Measurements from ENCODE around the gene CFAP70. TPM values are rescaled to one million over a fixed set of nuclear protein-coding genes. Genes with fewer than 3 reads are reported as not detected.
"Not testable (repeated sequence)": the region's sequence is repeated elsewhere in the genome, so short reads cannot be mapped to it uniquely, and the experiment has no call there.

The CFAP70 gene
- total and polyA plus RNA-seq, 2 donors, result 1.7 to 14.3 TPM

GRCh38 chr10:73323582-73323981, 35.1 kb downstream of the CFAP70 start:
- not testable (repeated sequence) for H3K4me3 ChIP-seq (ENCODE audit: low read length in 2 of 2); H3K4me1 ChIP-seq (ENCODE audit: control insufficient read depth in 2 of 2, insufficient read depth in 2 of 2, low read length in 2 of 2); H3K27ac ChIP-seq (ENCODE audit: low read depth in 1 of 2, low read length in 1 of 2); DNase-seq (ENCODE audit: low read depth in 6 of 9, low spot score in 9 of 9); H3K27me3 ChIP-seq (ENCODE audit: control insufficient read depth in 2 of 2, insufficient read depth in 1 of 2, low read length in 1 of 2); H3K36me3 ChIP-seq (ENCODE audit: control insufficient read depth in 2 of 2, insufficient read depth in 2 of 2, low read length in 1 of 2); H3K9me3 ChIP-seq (ENCODE audit: control insufficient read depth in 2 of 2, insufficient read depth in 1 of 2, low read length in 1 of 2)
- 98% methylated on average over 5 of the region's 5 CpGs for WGBS

- DNase-seq (ENCODE audit: low read depth in 6 of 9, low spot score in 9 of 9), result no peak
- Histone ChIP-seq H3K27me3 (ENCODE audit: control insufficient read depth in 2 of 2, insufficient read depth in 1 of 2, low read length in 1 of 2) (no peaks in the 10 kb centered on the region), H3K36me3 (ENCODE audit: control insufficient read depth in 2 of 2, insufficient read depth in 2 of 2, low read length in 1 of 2) (no peaks in the 10 kb centered on the region), H3K27ac (ENCODE audit: low read depth in 1 of 2, low read length in 1 of 2) (no peak overlapping the region), H3K9me3 (ENCODE audit: control insufficient read depth in 2 of 2, insufficient read depth in 1 of 2, low read length in 1 of 2) (no peaks in the 10 kb centered on the region), H3K4me3 (ENCODE audit: low read length in 2 of 2) (no peak overlapping the region), H3K4me1 (ENCODE audit: control insufficient read depth in 2 of 2, insufficient read depth in 2 of 2, low read length in 2 of 2) (no peaks in the 10 kb centered on the region)
Measured at GRCh38 chr10:73310475-73310874, 48.2 kb downstream of the CFAP70 start.

GRCh38 chr10:73307203-73307800, 51.4 kb downstream of the CFAP70 start:
- no peak for DNase-seq (ENCODE audit: low read depth in 6 of 9, low spot score in 9 of 9)
- no peak overlapping the region for H3K27ac ChIP-seq (ENCODE audit: low read depth in 1 of 2, low read length in 1 of 2)
- H3K36me3 ChIP-seq (ENCODE audit: control insufficient read depth in 2 of 2, insufficient read depth in 2 of 2, low read length in 1 of 2), result no peaks in the 10 kb centered on the region
- H3K9me3 ChIP-seq (ENCODE audit: control insufficient read depth in 2 of 2, insufficient read depth in 1 of 2, low read length in 1 of 2), result no peaks in the 10 kb centered on the region
- H3K4me3 ChIP-seq (ENCODE audit: low read length in 2 of 2), result no peak overlapping the region
- H3K4me1 ChIP-seq (ENCODE audit: control insufficient read depth in 2 of 2, insufficient read depth in 2 of 2, low read length in 2 of 2), result no peaks in the 10 kb centered on the region
- H3K27me3 ChIP-seq (ENCODE audit: control insufficient read depth in 2 of 2, insufficient read depth in 1 of 2, low read length in 1 of 2), result no peaks in the 10 kb centered on the region

- no peaks in the 10 kb centered on the region for H3K27me3 ChIP-seq (ENCODE audit: control insufficient read depth in 2 of 2, insufficient read depth in 1 of 2, low read length in 1 of 2)
- no peak overlapping the region for H3K27ac ChIP-seq (ENCODE audit: low read depth in 1 of 2, low read length in 1 of 2)
- H3K4me1 ChIP-seq (ENCODE audit: control insufficient read depth in 2 of 2, insufficient read depth in 2 of 2, low read length in 2 of 2), result no peaks in the 10 kb centered on the region
- no peaks in the 10 kb centered on the region for H3K9me3 ChIP-seq (ENCODE audit: control insufficient read depth in 2 of 2, insufficient read depth in 1 of 2, low read length in 1 of 2)
- no peaks in the 10 kb centered on the region for H3K36me3 ChIP-seq (ENCODE audit: control insufficient read depth in 2 of 2, insufficient read depth in 2 of 2, low read length in 1 of 2)
- DNase-seq (ENCODE audit: low read depth in 6 of 9, low spot score in 9 of 9), result no peak
- H3K4me3 ChIP-seq (ENCODE audit: low read length in 2 of 2), result no peak overlapping the region
Measured at GRCh38 chr10:73306171-73306708, 52.4 kb downstream of the CFAP70 start.

GRCh38 chr10:73296946-73297345, 61.7 kb downstream of the CFAP70 start:
- WGBS, result 89% methylated on average over 3 of the region's 3 CpGs
- no peak overlapping the region for H3K27ac ChIP-seq (ENCODE audit: low read depth in 1 of 2, low read length in 1 of 2)
- no peaks in the 10 kb centered on the region for H3K27me3 ChIP-seq (ENCODE audit: control insufficient read depth in 2 of 2, insufficient read depth in 1 of 2, low read length in 1 of 2)
- no peaks in the 10 kb centered on the region for H3K9me3 ChIP-seq (ENCODE audit: control insufficient read depth in 2 of 2, insufficient read depth in 1 of 2, low read length in 1 of 2)
- H3K4me3 ChIP-seq (ENCODE audit: low read length in 2 of 2), result no peak overlapping the region
- no peaks in the 10 kb centered on the region for H3K4me1 ChIP-seq (ENCODE audit: control insufficient read depth in 2 of 2, insufficient read depth in 2 of 2, low read length in 2 of 2)
- H3K36me3 ChIP-seq (ENCODE audit: control insufficient read depth in 2 of 2, insufficient read depth in 2 of 2, low read length in 1 of 2), result no peaks in the 10 kb centered on the region
- DNase-seq (ENCODE audit: low read depth in 6 of 9, low spot score in 9 of 9), result no peak

- 93% methylated on average over 3 of the region's 3 CpGs for WGBS
- no peak overlapping the region for H3K4me3 ChIP-seq (ENCODE audit: low read length in 2 of 2)
- H3K36me3 ChIP-seq (ENCODE audit: control insufficient read depth in 2 of 2, insufficient read depth in 2 of 2, low read length in 1 of 2), result no peaks in the 10 kb centered on the region
- no peaks in the 10 kb centered on the region for H3K27me3 ChIP-seq (ENCODE audit: control insufficient read depth in 2 of 2, insufficient read depth in 1 of 2, low read length in 1 of 2)
- H3K9me3 ChIP-seq (ENCODE audit: control insufficient read depth in 2 of 2, insufficient read depth in 1 of 2, low read length in 1 of 2), result no peaks in the 10 kb centered on the region
- no peaks in the 10 kb centered on the region for H3K4me1 ChIP-seq (ENCODE audit: control insufficient read depth in 2 of 2, insufficient read depth in 2 of 2, low read length in 2 of 2)
- DNase-seq (ENCODE audit: low read depth in 6 of 9, low spot score in 9 of 9), result no peak
- H3K27ac ChIP-seq (ENCODE audit: low read depth in 1 of 2, low read length in 1 of 2), result no peak overlapping the region
Measured at GRCh38 chr10:73293461-73293860, 65.2 kb downstream of the CFAP70 start.

- H3K4me1 ChIP-seq (ENCODE audit: control insufficient read depth in 2 of 2, insufficient read depth in 2 of 2, low read length in 2 of 2), result no peaks in the 10 kb centered on the region
- 100% methylated on average over 1 of the region's 1 CpG for WGBS
Measured at GRCh38 chr10:73289958-73290357, 68.7 kb downstream of the CFAP70 start.

GRCh38 chr10:73287441-73287840, 71.2 kb downstream of the CFAP70 start:
- H3K36me3 ChIP-seq (ENCODE audit: control insufficient read depth in 2 of 2, insufficient read depth in 2 of 2, low read length in 1 of 2), result no peaks in the 10 kb centered on the region
- no peaks in the 10 kb centered on the region for H3K27me3 ChIP-seq (ENCODE audit: control insufficient read depth in 2 of 2, insufficient read depth in 1 of 2, low read length in 1 of 2)
- H3K27ac ChIP-seq (ENCODE audit: low read depth in 1 of 2, low read length in 1 of 2), result no peak overlapping the region
- H3K4me3 ChIP-seq (ENCODE audit: low read length in 2 of 2), result no peak overlapping the region
- 98% methylated on average over 1 of the region's 1 CpG for WGBS
- peak in 1 of 9 donors; percentile 4 for DNase-seq (ENCODE audit: low read depth in 6 of 9, low spot score in 9 of 9)
- H3K4me1 ChIP-seq (ENCODE audit: control insufficient read depth in 2 of 2, insufficient read depth in 2 of 2, low read length in 2 of 2), result no peaks in the 10 kb centered on the region
- no peaks in the 10 kb centered on the region for H3K9me3 ChIP-seq (ENCODE audit: control insufficient read depth in 2 of 2, insufficient read depth in 1 of 2, low read length in 1 of 2)

More at GRCh38 chr10:73289958-73290357, 68.7 kb downstream of the CFAP70 start:
- no peak overlapping the region for H3K27ac ChIP-seq (ENCODE audit: low read depth in 1 of 2, low read length in 1 of 2)
- no peaks in the 10 kb centered on the region for H3K27me3 ChIP-seq (ENCODE audit: control insufficient read depth in 2 of 2, insufficient read depth in 1 of 2, low read length in 1 of 2)
- H3K9me3 ChIP-seq (ENCODE audit: control insufficient read depth in 2 of 2, insufficient read depth in 1 of 2, low read length in 1 of 2), result no peaks in the 10 kb centered on the region
- H3K4me3 ChIP-seq (ENCODE audit: low read length in 2 of 2), result no peak overlapping the region
- DNase-seq (ENCODE audit: low read depth in 6 of 9, low spot score in 9 of 9), result no peak
- no peaks in the 10 kb centered on the region for H3K36me3 ChIP-seq (ENCODE audit: control insufficient read depth in 2 of 2, insufficient read depth in 2 of 2, low read length in 1 of 2)

- Histone ChIP-seq H3K27ac (ENCODE audit: low read depth in 1 of 2, low read length in 1 of 2) (no peak overlapping the region), H3K4me1 (ENCODE audit: control insufficient read depth in 2 of 2, insufficient read depth in 2 of 2, low read length in 2 of 2) (no peaks in the 10 kb centered on the region), H3K36me3 (ENCODE audit: control insufficient read depth in 2 of 2, insufficient read depth in 2 of 2, low read length in 1 of 2) (no peaks in the 10 kb centered on the region), H3K4me3 (ENCODE audit: low read length in 2 of 2) (no peak overlapping the region), H3K27me3 (ENCODE audit: control insufficient read depth in 2 of 2, insufficient read depth in 1 of 2, low read length in 1 of 2) (no peaks in the 10 kb centered on the region), H3K9me3 (ENCODE audit: control insufficient read depth in 2 of 2, insufficient read depth in 1 of 2, low read length in 1 of 2) (no peaks in the 10 kb centered on the region)
- 93% methylated on average over 3 of the region's 3 CpGs for WGBS
- no peak for DNase-seq (ENCODE audit: low read depth in 6 of 9, low spot score in 9 of 9)
Measured at GRCh38 chr10:73281097-73281496, 77.6 kb downstream of the CFAP70 start.
